ENCODE results near the gene ANKRD28.

The ANKRD28 gene

DNA sequence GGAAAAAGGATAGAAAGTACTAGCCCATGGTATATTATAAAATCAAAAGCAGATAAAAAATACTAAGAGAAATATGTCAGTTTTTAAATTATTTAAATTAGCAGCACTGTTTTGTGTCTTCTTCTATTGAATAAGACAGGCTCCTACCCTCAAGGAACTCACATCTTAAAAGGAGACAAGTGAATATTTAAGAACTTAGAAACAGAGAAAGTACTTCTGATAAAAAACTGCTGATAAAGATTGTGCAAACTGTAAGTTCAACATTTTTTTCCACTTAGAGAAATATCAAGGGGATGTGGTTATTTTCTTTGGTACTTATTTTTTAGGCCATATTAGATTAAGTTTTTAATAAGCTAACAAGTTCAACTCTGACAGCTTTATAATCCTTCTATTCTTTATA is 3.0 kb upstream of the ANKRD28 start:
- no peak for DNase-seq

DNA sequence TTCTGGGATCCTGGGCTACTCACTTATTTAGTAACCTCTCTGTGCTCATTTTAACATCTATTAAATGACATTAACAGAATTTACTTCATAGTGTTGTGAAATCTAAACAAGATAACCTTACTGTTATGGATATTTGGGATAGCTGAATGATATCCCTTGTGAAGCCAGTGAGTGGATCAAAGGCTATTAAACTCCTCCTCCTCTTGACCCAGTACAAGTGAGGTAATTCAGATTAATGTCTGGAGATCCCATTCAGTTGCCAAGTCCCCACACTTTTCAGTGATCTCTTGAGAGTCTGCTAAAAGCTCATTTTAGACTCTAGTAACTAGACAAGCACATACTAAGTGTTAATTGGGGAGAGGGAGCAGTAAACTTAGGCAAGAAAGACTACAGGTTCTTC is 2.5 kb upstream of the ANKRD28 start:
- no peak for DNase-seq

DNA sequence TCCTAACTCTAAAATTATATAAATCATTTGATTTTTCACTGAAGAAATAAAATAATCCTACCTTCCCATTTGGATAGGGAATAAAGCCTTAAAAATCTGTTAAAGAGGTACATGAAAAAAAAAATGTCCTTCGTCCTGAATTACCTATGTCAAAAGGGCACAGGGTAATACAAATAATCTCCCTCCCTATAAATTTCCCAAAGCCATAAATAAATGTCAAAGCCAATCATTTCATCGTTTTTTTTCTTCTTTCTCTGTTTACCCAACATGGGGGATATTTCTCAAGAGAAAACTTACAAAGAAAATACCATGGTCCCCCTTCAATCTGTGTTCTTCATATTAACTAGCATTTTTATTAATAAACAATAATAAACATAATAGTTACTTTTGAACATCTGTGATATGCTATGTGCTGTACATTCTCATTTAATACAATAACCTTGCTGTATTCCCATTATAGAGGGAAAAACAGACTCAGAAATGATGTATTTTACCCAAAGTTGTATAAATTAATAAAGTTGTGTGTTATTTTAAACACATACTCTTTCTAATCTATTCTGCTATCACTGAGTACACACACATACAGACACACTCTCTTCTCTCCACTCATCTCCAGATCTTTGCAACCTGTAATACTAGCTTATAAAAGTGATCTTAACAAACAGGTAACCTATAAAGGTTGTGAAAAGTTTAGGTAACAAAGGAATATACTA is 910 bp upstream of the ANKRD28 start:
- DNase-seq: no peak

DNA sequence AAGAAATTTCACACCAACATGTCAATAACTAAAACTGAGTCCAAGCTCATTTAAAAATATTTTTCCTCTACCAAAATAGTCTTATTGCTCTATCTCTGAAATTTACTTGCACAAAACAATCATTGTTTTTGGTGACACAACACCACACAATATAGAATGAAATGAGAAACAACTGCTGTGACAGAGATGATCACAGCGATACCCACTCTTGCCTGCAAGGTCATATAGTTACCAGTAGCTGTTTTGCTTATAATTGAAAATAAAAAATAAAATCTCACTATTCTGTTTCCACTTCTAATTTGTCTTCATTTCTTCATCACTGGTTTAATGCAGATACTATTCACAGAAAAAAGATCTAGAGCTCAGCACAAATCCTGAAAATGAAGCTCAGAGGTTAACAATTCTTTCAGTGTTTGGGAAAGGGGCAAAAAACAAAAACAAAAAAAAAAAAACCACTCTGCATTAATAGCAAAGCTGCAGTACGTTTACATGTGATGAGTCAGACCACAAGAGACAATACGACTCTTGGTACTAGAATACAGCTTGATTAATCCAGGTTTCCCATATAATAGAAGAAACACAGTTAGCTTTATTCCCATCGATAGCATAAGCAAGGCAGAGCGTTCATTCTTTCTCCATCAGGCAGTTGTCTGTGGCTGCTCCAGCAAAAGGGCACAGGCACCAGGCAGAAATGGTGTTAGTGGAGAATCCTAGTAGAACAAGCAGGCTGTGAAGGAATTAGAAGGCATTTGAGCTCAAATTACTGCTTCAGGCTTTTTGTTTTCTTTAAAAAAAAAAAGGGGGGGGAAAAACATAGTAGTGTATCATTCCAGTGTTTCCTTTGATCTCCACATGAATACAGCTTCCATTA is 773 bp downstream of the ANKRD28 start:
- no peak for DNase-seq

DNA sequence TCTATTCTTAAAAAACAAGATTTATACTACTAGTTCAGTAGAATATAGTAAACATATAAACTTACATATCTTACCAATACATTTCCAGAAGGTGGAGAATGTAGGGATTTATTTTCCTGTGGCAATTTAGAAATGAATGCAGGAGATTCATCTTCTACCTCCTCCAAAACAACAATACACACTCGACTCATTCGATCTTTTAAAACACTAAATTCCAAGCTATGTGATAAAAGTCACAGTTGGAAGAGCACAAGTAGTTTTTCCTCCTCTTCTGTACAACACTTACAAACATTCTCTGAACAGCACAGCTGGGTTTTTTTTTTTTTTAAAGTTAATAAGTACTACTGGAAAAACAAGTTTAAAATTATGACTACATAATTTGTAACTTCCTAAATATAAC is 1.4 kb downstream of the ANKRD28 start:
- no peak for DNase-seq

DNA sequence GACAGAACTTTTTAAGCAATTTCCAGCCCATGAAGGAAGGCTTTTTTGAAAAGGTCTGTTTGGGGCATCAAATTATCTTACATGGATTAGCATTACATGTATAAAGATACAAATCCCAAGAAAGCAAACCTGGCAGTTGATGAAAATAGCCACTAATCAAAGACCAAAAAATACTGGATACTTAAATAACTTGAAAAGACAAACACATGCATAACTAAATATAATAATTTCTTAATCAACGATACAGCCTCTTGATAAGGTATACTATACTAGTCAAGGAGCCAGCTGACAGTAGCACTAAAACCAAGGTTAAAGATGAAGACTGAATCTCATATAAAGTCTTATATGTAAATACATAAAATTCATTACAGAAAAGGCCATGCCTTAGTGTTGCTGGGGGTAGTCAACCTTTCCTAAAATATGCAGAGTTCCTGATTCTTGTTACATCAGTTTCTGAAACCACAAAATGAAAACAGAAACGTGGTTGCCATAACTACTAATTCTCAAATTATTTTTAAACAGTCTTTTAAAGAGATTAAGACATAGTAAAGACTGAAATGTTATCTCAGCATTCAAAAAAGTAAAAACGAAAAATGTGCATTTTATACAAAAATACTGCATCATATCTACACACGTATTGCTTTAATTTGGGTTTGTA is 2.0 kb downstream of the ANKRD28 start:
- no peak for DNase-seq

DNA sequence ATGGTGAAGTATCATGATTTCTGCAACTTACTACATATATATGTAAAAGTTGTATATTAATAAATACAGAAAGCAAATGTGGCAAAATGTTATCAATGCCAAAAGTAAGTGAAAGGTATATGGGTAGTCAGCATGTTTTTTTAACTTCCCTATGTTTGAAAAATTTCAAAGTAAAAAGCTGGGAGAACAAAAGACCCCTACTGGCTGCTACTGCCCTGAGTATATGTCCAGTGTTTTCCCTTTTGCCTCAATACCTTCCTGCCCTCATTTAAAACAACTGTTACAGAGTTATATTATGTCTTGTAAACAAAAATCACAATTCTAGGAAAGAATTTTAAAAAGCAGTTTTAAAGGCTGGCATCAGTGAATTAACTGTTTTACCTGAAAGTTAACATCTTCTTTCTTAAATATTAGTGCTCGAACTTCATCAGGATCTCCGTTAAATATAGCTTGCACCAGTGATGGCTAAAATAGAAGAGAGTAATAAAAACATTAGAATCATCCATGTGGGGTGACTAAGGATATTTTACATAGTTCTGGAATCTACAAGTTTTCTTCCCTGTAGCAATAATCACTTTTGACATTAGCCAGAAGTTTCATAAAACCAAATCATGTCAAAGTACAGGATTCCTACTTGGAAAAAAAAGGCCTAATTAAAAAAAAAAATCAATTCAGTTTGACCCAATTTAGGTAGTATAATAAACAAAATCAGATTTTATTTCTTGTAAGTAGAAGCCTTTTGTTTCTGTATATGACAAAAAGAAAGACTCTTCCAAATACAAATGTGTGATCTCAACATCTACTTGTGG is 2.7 kb downstream of the ANKRD28 start:
- no peak for DNase-seq

DNA sequence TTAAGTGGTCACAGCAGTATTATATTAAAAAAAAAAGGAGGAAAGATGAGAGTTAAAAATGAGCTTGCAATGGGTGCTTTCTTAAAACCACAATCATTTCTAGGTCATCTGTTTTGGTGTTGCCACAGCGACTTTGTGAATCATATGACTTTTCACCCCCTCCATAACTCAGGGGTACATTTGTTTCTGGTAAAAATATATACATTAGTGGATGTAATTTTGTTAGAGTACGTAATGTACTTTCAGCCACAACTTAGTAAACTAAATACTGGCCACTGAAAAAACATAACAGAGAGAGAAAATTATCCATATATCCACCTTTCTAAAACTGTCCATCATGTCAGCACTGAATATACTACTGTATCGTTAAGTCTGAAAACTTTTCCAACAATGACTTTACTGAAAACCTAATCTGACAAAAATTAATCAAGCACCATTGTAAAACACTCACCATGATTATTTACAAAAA is 3.4 kb downstream of the ANKRD28 start:
- DNase-seq: no peak

DNA sequence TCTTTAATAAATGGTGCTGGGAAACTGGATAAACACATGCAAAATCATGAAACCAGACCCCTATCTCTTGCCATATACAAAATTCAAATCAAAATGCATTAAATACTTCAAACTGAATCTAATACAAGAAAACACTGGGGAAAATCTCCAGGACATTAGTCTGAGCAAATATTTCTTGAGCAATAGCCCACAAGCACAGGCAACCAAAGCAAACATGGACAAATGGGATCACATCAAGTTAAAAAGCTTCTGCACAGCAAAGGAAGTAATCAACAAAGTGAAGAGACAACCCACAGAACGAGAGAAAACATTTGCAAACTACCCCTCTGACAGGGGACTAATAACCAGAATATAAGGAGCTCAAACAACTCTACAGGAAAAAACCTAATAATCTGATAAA is 6.3 kb downstream of the ANKRD28 start:
- no peak for DNase-seq

DNA sequence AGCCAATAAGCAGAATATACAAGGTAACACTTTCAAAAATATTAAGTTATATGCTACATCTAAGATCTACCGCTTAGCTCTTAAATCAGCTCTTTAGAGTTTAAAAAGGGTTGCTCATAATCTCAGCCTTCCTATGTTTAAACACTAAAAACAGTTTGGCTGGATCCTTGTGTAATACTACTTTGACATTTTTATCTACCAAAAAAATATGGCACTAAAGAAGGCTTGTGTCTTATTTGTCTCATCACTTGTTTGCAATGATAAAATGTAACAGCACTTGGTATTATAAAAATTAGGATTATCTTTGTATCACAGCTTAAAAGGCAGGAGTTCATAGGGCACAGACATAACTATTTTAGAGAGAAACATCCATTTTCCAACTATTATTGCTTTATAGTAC is 9.8 kb downstream of the ANKRD28 start:
- DNase-seq: no peak

DNA sequence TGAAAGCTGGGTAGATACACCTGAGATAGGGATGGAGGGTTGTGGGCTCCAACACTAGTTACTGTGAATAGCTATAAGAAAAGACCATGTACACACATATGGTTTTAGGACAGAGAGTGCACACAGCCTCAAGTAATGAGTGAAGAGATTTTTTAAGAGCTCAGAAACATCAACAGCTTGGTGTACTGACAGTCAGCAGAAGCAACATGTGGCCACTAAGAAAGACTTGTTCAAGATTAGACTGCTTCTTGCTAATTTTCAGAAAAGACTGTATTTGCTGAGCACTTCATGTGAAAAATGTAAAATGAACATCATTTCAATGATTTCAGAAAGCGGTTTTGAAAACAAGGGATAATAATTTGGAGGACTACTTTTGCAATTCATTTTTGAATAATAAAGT is 10.3 kb downstream of the ANKRD28 start:
- no peak for DNase-seq

DNA sequence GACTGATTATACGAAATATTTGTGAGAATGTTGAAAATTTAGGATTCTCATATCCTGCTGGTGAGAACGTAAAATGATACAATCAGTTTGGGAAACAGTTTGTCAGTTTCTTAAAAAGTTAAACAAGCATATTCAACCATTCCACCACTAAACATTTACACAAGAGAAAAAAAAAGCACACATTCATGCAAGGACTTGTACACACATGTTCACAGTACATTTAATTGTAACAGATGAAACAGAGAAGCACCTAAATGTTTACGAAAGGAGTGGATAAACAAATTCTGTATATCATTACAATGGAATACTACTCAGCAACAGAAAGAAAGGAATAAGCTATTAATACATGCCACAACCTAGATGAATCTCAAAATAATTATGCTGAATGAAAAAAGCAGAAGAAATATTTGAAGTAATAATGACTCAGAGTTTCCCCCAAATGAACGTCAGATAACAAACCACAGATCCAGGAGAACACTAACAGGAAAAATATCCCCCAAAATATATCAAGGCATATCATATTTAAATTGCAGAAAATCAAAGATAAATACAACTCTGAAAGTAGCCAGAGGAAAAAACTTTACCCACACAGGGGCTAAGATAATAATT is 14.3 kb downstream of the ANKRD28 start:
- DNase-seq: no peak

DNA sequence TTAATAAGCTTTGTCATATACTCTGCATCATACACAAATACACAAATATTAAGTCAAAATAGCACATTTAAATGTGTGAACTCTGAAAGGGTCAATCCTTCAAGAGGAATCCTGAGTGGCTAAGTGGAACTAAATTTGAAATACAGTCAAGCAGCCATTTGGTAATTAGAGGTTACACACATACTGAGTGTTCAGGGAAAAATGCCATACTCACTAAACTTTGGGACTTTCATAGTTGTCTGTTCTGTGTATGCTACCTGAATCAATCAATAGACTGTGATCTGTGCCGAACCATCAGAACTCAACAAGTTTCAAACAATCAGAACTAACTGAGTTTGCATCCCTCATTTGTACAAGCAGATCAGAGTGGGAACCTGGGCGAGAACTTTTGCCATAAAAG is 15.3 kb downstream of the ANKRD28 start:
- DNase-seq: no peak

DNA sequence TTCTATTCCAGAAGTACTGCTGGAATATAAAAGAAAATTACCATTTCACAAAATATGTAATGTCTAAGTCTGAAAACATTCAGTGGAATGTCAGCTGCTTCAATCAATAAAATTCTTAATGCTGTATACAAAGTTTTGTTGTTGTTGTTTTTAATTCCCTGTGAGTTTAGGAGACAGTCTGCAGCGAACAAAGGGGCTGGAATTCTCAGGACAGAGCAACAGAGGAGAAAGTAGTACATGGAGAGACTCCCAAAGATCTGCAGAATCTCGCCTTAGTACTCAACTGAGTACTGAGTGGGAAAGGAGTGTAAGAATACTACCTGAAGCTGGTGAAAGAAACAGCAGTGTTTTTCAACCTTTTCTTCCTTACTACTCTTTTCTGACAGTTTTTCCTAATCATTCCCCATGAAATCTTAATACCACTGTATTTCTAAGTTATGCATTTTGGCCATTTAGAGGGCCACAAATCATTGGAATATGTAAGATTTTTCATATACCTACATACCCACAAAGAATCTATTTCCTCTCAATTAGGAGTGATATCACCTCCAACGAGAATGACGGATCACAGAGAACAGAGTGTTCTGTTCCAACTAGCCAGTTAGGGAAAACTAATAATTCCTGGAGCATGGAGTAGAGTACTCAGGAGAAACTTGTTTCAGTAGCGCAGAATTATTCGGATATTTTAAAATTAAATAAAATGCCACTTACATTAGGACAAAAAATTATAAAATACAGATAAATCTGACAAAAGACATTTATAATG is 16.0 kb downstream of the ANKRD28 start:
- DNase-seq: no peak

DNA sequence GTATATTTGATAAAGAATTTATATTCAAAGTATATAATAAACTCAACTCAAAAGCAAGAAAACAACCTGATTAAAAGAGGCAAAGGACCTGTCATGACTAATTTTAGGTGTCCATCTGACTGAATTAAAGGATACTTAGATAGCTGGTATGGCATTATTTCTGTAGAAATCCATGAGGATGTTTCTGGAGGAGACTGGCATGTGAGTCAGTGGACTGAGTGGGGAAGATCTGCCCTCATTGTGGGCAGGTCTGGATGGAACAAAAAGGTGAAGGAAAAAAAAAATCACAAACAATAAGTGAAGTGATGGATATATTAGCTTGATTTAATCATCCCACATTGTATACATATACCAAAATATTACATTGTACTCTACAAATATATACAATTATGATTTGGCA is 16.6 kb downstream of the ANKRD28 start:
- DNase-seq: no peak

DNA sequence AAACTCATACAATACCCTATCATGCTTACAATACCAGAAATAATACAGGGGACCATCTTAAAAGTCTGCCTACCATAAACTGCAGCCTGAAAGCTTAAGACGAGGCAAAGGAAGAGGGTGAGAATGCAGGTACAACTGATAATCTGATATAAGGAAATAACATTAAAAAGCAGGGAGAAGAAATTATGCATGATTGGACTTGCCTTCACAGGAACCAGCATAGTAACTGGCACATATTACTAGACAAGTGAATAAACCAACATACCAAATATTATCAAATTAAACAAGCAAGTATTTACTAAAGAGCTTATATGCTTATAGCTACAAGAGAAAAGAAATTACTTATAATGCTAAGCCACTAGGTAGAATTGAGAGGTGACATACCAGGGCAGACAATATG is 18.7 kb downstream of the ANKRD28 start:
- DNase-seq: no peak

DNA sequence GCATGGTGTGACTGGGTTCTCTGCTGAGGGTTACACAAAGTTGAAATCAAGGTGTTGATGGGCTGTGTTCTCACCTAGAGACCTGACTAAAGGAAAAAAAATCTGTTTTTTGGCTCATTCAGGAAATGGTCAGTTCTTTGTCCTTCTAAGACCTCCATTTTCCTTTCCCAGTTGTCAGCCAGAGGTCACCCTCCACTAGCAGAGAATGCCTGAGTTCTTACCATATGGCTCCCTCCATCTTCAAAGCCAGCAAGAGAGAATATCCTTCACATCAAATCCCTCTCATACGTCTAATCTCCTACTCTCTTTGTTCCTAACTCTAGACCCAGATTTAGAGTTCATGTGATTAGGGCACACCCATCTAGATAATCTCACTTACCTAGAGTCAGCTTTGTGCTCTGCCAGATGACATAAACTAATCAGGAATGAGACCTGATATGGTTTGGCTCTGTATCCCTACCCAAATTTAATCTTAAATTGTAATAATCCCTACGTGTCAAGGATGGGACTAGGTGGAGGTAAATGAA is 19.4 kb downstream of the ANKRD28 start:
- DNase-seq: peak; percentile 86

DNA sequence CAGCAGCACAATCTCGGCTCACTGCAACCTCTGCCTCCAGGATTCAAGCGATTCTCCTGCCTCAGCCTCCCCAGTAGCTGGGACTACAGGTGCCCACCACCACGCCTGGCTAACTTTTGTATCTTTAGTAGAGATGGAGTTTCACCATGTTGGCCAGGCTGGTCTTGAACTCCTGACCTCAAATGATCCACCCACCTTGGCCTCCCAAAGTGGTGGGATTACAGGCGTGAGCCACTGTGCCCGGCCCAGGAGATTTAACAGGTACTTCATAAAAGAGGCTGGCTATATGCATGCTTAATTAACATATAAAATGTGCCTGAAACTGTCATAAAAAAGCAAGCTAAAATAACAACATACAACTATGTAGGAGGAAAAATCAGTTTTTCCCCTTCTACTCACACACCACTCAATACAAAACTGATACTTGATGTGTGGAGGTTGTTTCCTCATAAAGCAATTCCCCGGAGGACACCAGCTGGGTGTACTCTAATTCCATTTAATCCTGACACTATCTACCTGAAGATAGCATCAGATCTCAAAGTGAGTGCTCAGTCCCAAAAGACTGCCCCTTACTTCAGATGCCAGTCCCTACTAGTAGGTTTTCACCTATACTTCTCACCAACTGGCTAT is 22.7 kb downstream of the ANKRD28 start:
- peak; percentile 54 for DNase-seq

DNA sequence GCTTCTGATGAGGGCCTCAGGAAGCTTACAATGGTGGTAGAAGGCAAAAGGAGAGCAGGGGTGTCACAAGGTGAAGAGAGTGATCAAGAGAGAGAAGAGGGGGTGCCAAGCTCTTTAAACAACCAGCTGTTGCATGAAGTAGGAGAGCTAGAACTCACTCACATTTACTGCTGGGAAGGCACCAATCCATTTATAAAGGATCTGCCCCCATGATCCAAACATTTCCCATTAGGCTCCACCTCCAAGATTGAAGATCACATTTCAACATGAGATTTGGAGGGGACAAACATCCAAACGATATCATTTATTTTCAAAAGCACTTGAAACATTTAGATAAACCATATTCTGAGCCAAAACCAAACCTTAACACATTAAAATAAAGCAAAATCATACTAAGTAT is 26.3 kb downstream of the ANKRD28 start:
- DNase-seq: no peak

DNA sequence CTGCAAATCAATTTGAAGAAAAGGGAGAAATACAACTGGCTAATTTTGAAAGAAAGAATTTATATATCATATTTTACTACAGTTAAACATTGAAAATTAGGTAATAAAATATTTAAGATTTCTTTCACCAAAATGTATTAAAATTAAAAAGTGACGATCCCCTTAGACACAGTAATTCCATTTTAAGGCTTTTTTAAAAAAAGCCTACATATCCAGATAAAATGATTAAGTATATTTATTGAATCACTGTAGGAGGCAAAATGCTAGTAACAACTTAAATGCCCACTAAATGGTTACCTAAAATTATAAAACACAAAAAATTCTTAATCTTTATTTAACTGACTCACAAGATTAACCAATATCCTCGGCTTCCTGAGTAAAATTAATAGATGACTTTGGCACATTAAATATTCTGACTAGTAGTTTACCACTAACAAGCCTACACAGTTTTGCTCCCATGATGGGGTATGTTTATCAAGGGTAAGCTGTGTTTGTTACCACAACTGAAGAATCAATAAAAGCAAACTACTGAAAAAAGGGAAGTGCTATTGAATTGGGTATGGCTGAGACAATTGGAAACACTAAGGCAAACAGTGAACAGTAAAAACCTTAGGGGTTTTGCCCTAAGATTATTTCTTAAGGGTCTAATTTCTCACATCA is 28.4 kb downstream of the ANKRD28 start:
- no peak for DNase-seq
